ENCODE measurements around the gene BCO2. TPM values are rescaled to one million over a fixed set of nuclear protein-coding genes. Genes with fewer than 3 reads are reported as not detected.

Gene BCO2
- total RNA-seq, 1 donor from 2014 or later = 2.6 TPM

- no peak for DNase-seq (ENCODE audit: low spot score)
- TF ChIP-seq CTCF (IDR thresholded peaks at IDR 0.05; ENCODE audit: unreplicated experiment) = no peak
- Mint-ChIP-seq H3K4me1 (ENCODE audit: unreplicated experiment) (peaks cover 9% of the 10 kb centered on the region), H3K4me3 (ENCODE audit: unreplicated experiment) (no peak overlapping the region), H3K27me3 (ENCODE audit: unreplicated experiment) (no peaks in the 10 kb centered on the region), H3K9me3 (ENCODE audit: unreplicated experiment) (no peaks in the 10 kb centered on the region), H3K27ac (ENCODE audit: unreplicated experiment) (no peak overlapping the region), H3K36me3 (ENCODE audit: low read depth, unreplicated experiment) (no peaks in the 10 kb centered on the region)
Measured at GRCh38 chr11:112221274-112221835, 46.0 kb downstream of the BCO2 start.

- H3K4me3 Mint-ChIP-seq (ENCODE audit: unreplicated experiment) = no peak overlapping the region
- H3K4me1 Mint-ChIP-seq (ENCODE audit: unreplicated experiment) = peaks cover 16% of the 10 kb centered on the region
- no peaks in the 10 kb centered on the region for H3K9me3 Mint-ChIP-seq (ENCODE audit: unreplicated experiment)
- peaks cover 2% of the 10 kb centered on the region for H3K27me3 Mint-ChIP-seq (ENCODE audit: unreplicated experiment)
- DNase-seq (ENCODE audit: low spot score) = no peak
- no peak overlapping the region for H3K27ac Mint-ChIP-seq (ENCODE audit: unreplicated experiment)
- peaks cover 3% of the 10 kb centered on the region for H3K36me3 Mint-ChIP-seq (ENCODE audit: low read depth, unreplicated experiment)
- TF ChIP-seq CTCF (IDR thresholded peaks at IDR 0.05; ENCODE audit: unreplicated experiment) = no peak
Measured at GRCh38 chr11:112222303-112222702, 47.0 kb downstream of the BCO2 start.

DNA sequence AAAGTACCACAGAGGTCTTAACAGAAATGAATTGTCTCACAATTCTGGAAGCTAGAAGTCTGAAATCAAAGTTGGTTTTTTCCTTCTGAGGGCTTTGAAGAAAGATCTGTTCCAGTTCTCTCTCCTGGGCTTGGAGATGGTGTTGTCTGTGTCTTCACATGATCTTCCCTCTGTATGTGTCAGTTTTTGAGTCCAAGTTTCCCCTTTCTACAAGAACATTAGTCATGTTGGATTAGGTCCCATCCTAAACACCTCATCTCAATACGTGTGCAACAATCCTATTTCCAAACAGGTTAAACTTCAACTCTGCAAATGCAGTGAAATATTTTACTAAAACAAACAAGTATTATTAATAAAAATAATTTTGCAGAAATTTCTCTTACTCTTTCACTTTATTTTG lies 47.8 kb downstream of the BCO2 start:
- H3K36me3 Mint-ChIP-seq (ENCODE audit: low read depth, unreplicated experiment) = peaks cover 4% of the 10 kb centered on the region
- peaks cover 3% of the 10 kb centered on the region for H3K27me3 Mint-ChIP-seq (ENCODE audit: unreplicated experiment)
- H3K9me3 Mint-ChIP-seq (ENCODE audit: unreplicated experiment) = no peaks in the 10 kb centered on the region
- DNase-seq (ENCODE audit: low spot score) = no peak
- no peak overlapping the region for H3K27ac Mint-ChIP-seq (ENCODE audit: unreplicated experiment)
- H3K4me3 Mint-ChIP-seq (ENCODE audit: unreplicated experiment) = no peak overlapping the region
- no peak for TF ChIP-seq CTCF (IDR thresholded peaks at IDR 0.05; ENCODE audit: unreplicated experiment)
- peaks cover 20% of the 10 kb centered on the region for H3K4me1 Mint-ChIP-seq (ENCODE audit: unreplicated experiment)

GRCh38 chr11:112223754-112224532 lies 48.6 kb downstream of the BCO2 start:
- no peaks in the 10 kb centered on the region for H3K9me3 Mint-ChIP-seq (ENCODE audit: unreplicated experiment)
- no peak for DNase-seq (ENCODE audit: low spot score)
- no peak overlapping the region for H3K27ac Mint-ChIP-seq (ENCODE audit: unreplicated experiment)
- TF ChIP-seq CTCF (IDR thresholded peaks at IDR 0.05; ENCODE audit: unreplicated experiment) = no peak
- H3K27me3 Mint-ChIP-seq (ENCODE audit: unreplicated experiment) = peaks cover 3% of the 10 kb centered on the region
- H3K36me3 Mint-ChIP-seq (ENCODE audit: low read depth, unreplicated experiment) = peaks cover 4% of the 10 kb centered on the region
- peaks cover 20% of the 10 kb centered on the region for H3K4me1 Mint-ChIP-seq (ENCODE audit: unreplicated experiment)
- no peak overlapping the region for H3K4me3 Mint-ChIP-seq (ENCODE audit: unreplicated experiment)

DNA sequence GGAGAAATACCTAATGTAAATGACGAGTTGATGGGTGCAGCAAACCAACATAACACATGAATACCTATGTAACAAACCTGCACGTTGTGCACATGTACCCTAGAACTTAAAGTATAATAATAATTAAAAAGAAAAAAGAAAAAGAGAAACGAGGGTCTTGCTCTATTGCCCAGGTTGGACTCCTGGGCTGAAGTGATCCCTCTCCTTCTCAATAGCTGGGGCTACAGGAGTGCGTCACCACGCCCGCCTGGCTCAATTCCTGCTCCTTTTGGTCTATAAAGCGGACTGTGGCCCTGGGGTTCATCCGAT lies 50.4 kb downstream of the BCO2 start:
- Mint-ChIP-seq H3K36me3 (ENCODE audit: low read depth, unreplicated experiment) (peaks cover 11% of the 10 kb centered on the region), H3K9me3 (ENCODE audit: unreplicated experiment) (no peaks in the 10 kb centered on the region), H3K4me1 (ENCODE audit: unreplicated experiment) (peaks cover 21% of the 10 kb centered on the region), H3K27ac (ENCODE audit: unreplicated experiment) (peak overlapping the region; percentile 97), H3K4me3 (ENCODE audit: unreplicated experiment) (peak overlapping the region; percentile 90), H3K27me3 (ENCODE audit: unreplicated experiment) (peaks cover 3% of the 10 kb centered on the region)
- DNase-seq (ENCODE audit: low spot score) = no peak
- TF ChIP-seq CTCF (IDR thresholded peaks at IDR 0.05; ENCODE audit: unreplicated experiment) = no peak
